ENCODE measurements around the gene PSMG2.
A peak's percentile ranks its signal among the peaks of the same experiment; 100 is the strongest.

The PSMG2 gene

GRCh38 chr18:12686100-12686499 lies 16.7 kb upstream of the PSMG2 start:
- peaks cover 7% of the 10 kb centered on the region for H3K36me3 ChIP-seq (ENCODE audit: insufficient read depth, low read length)
- no peak overlapping the region for H3K27ac ChIP-seq (ENCODE audit: low read depth, low read length)
- H3K9me3 ChIP-seq (ENCODE audit: low read length) = no peaks in the 10 kb centered on the region
- no peak overlapping the region for H3K4me3 ChIP-seq (ENCODE audit: low read depth in 1 of 2, low read length in 2 of 2)
- no peak overlapping the region for H3K9ac ChIP-seq (ENCODE audit: low read length)
- no peaks in the 10 kb centered on the region for H3K27me3 ChIP-seq (ENCODE audit: control insufficient read depth in 1 of 2, insufficient read depth in 2 of 2, low read length in 2 of 2)
- no peaks in the 10 kb centered on the region for H3K4me1 ChIP-seq (ENCODE audit: insufficient read depth, low read length)

GRCh38 chr18:12689256-12689850 lies 13.5 kb upstream of the PSMG2 start:
- Histone ChIP-seq H3K27me3 (ENCODE audit: control insufficient read depth in 1 of 2, insufficient read depth in 2 of 2, low read length in 2 of 2) (no peaks in the 10 kb centered on the region), H3K9ac (ENCODE audit: low read length) (no peak overlapping the region), H3K9me3 (ENCODE audit: low read length) (no peaks in the 10 kb centered on the region), H3K4me1 (ENCODE audit: insufficient read depth, low read length) (no peaks in the 10 kb centered on the region), H3K36me3 (ENCODE audit: insufficient read depth, low read length) (peaks cover 7% of the 10 kb centered on the region), H3K27ac (ENCODE audit: low read depth, low read length) (no peak overlapping the region), H3K4me3 (ENCODE audit: low read depth in 1 of 2, low read length in 2 of 2) (no peak overlapping the region)

- no peaks in the 10 kb centered on the region for H3K27me3 ChIP-seq (ENCODE audit: control insufficient read depth in 1 of 2, insufficient read depth in 2 of 2, low read length in 2 of 2)
- no peak overlapping the region for H3K4me3 ChIP-seq (ENCODE audit: low read depth in 1 of 2, low read length in 2 of 2)
- no peaks in the 10 kb centered on the region for H3K9me3 ChIP-seq (ENCODE audit: low read length)
- no peaks in the 10 kb centered on the region for H3K36me3 ChIP-seq (ENCODE audit: insufficient read depth, low read length)
- no peak overlapping the region for H3K27ac ChIP-seq (ENCODE audit: low read depth, low read length)
- H3K9ac ChIP-seq (ENCODE audit: low read length) = no peak overlapping the region
- no peaks in the 10 kb centered on the region for H3K4me1 ChIP-seq (ENCODE audit: insufficient read depth, low read length)
Observed at GRCh38 chr18:12692206-12692605, 10.6 kb upstream of the PSMG2 start.

GRCh38 chr18:12694032-12694431 lies 8.8 kb upstream of the PSMG2 start:
- no peaks in the 10 kb centered on the region for H3K9me3 ChIP-seq (ENCODE audit: low read length)
- H3K36me3 ChIP-seq (ENCODE audit: insufficient read depth, low read length) = peaks cover 9% of the 10 kb centered on the region
- H3K9ac ChIP-seq (ENCODE audit: low read length) = no peak overlapping the region
- H3K27ac ChIP-seq (ENCODE audit: low read depth, low read length) = no peak overlapping the region
- H3K4me3 ChIP-seq (ENCODE audit: low read depth in 1 of 2, low read length in 2 of 2) = no peak overlapping the region
- no peaks in the 10 kb centered on the region for H3K4me1 ChIP-seq (ENCODE audit: insufficient read depth, low read length)
- no peaks in the 10 kb centered on the region for H3K27me3 ChIP-seq (ENCODE audit: control insufficient read depth in 1 of 2, insufficient read depth in 2 of 2, low read length in 2 of 2)

- Histone ChIP-seq H3K4me1 (ENCODE audit: insufficient read depth, low read length) (peaks cover 23% of the 10 kb centered on the region), H3K27me3 (ENCODE audit: control insufficient read depth in 1 of 2, insufficient read depth in 2 of 2, low read length in 2 of 2) (no peaks in the 10 kb centered on the region), H3K9me3 (ENCODE audit: low read length) (no peaks in the 10 kb centered on the region), H3K4me3 (ENCODE audit: low read depth in 1 of 2, low read length in 2 of 2) (no peak overlapping the region), H3K27ac (ENCODE audit: low read depth, low read length) (no peak overlapping the region), H3K9ac (ENCODE audit: low read length) (no peak overlapping the region), H3K36me3 (ENCODE audit: insufficient read depth, low read length) (peaks cover 9% of the 10 kb centered on the region)
Observed at GRCh38 chr18:12699747-12700146, 3.1 kb upstream of the PSMG2 start.

- H3K9me3 ChIP-seq (ENCODE audit: low read length) = no peaks in the 10 kb centered on the region
- H3K4me1 ChIP-seq (ENCODE audit: insufficient read depth, low read length) = peaks cover 24% of the 10 kb centered on the region
- H3K36me3 ChIP-seq (ENCODE audit: insufficient read depth, low read length) = peaks cover 9% of the 10 kb centered on the region
- H3K4me3 ChIP-seq (ENCODE audit: low read depth in 1 of 2, low read length in 2 of 2) = peak overlapping the region; percentile 97 to 99
- H3K27me3 ChIP-seq (ENCODE audit: control insufficient read depth in 1 of 2, insufficient read depth in 2 of 2, low read length in 2 of 2) = no peaks in the 10 kb centered on the region
- H3K9ac ChIP-seq (ENCODE audit: low read length) = no peak overlapping the region
- H3K27ac ChIP-seq (ENCODE audit: low read depth, low read length) = no peak overlapping the region
Observed at GRCh38 chr18:12701161-12701560, 1.7 kb upstream of the PSMG2 start.

GRCh38 chr18:12703096-12703567 lies 290 bp downstream of the PSMG2 start:
- Histone ChIP-seq H3K27me3 (ENCODE audit: control insufficient read depth in 1 of 2, insufficient read depth in 2 of 2, low read length in 2 of 2) (no peaks in the 10 kb centered on the region), H3K4me1 (ENCODE audit: insufficient read depth, low read length) (peaks cover 24% of the 10 kb centered on the region), H3K36me3 (ENCODE audit: insufficient read depth, low read length) (peaks cover 18% of the 10 kb centered on the region), H3K9ac (ENCODE audit: low read length) (peak overlapping the region; percentile 46), H3K4me3 (ENCODE audit: low read depth in 1 of 2, low read length in 2 of 2) (peak overlapping the region; percentile 97 to 99), H3K27ac (ENCODE audit: low read depth, low read length) (peak overlapping the region; percentile 98), H3K9me3 (ENCODE audit: low read length) (no peaks in the 10 kb centered on the region)

GRCh38 chr18:12703664-12704063 lies 822 bp downstream of the PSMG2 start:
- peak overlapping the region; percentile 46 for H3K9ac ChIP-seq (ENCODE audit: low read length)
- peaks cover 13% of the 10 kb centered on the region for H3K36me3 ChIP-seq (ENCODE audit: insufficient read depth, low read length)
- peak overlapping the region; percentile 98 for H3K27ac ChIP-seq (ENCODE audit: low read depth, low read length)
- no peaks in the 10 kb centered on the region for H3K27me3 ChIP-seq (ENCODE audit: control insufficient read depth in 1 of 2, insufficient read depth in 2 of 2, low read length in 2 of 2)
- H3K4me1 ChIP-seq (ENCODE audit: insufficient read depth, low read length) = peaks cover 24% of the 10 kb centered on the region
- H3K4me3 ChIP-seq (ENCODE audit: low read depth in 1 of 2, low read length in 2 of 2) = peak overlapping the region; percentile 97 to 99
- H3K9me3 ChIP-seq (ENCODE audit: low read length) = no peaks in the 10 kb centered on the region

- H3K36me3 ChIP-seq (ENCODE audit: insufficient read depth, low read length) = peaks cover 50% of the 10 kb centered on the region
- H3K9me3 ChIP-seq (ENCODE audit: low read length) = no peaks in the 10 kb centered on the region
- no peaks in the 10 kb centered on the region for H3K4me1 ChIP-seq (ENCODE audit: insufficient read depth, low read length)
- H3K27ac ChIP-seq (ENCODE audit: low read depth, low read length) = no peak overlapping the region
- H3K4me3 ChIP-seq (ENCODE audit: low read depth in 1 of 2, low read length in 2 of 2) = no peak overlapping the region
- no peak overlapping the region for H3K9ac ChIP-seq (ENCODE audit: low read length)
- H3K27me3 ChIP-seq (ENCODE audit: control insufficient read depth in 1 of 2, insufficient read depth in 2 of 2, low read length in 2 of 2) = no peaks in the 10 kb centered on the region
Observed at GRCh38 chr18:12711446-12711845, 8.6 kb downstream of the PSMG2 start.

- H3K27ac ChIP-seq (ENCODE audit: low read depth, low read length) = no peak overlapping the region
- no peaks in the 10 kb centered on the region for H3K9me3 ChIP-seq (ENCODE audit: low read length)
- no peak overlapping the region for H3K4me3 ChIP-seq (ENCODE audit: low read depth in 1 of 2, low read length in 2 of 2)
- no peaks in the 10 kb centered on the region for H3K4me1 ChIP-seq (ENCODE audit: insufficient read depth, low read length)
- peaks cover 42% of the 10 kb centered on the region for H3K36me3 ChIP-seq (ENCODE audit: insufficient read depth, low read length)
- H3K27me3 ChIP-seq (ENCODE audit: control insufficient read depth in 1 of 2, insufficient read depth in 2 of 2, low read length in 2 of 2) = no peaks in the 10 kb centered on the region
- no peak overlapping the region for H3K9ac ChIP-seq (ENCODE audit: low read length)
Observed at GRCh38 chr18:12721495-12722275, 18.8 kb downstream of the PSMG2 start.

GRCh38 chr18:12722731-12723130 lies 19.9 kb downstream of the PSMG2 start:
- Histone ChIP-seq H3K27me3 (ENCODE audit: control insufficient read depth in 1 of 2, insufficient read depth in 2 of 2, low read length in 2 of 2) (no peaks in the 10 kb centered on the region), H3K9ac (ENCODE audit: low read length) (no peak overlapping the region), H3K27ac (ENCODE audit: low read depth, low read length) (no peak overlapping the region), H3K4me1 (ENCODE audit: insufficient read depth, low read length) (no peaks in the 10 kb centered on the region), H3K9me3 (ENCODE audit: low read length) (no peaks in the 10 kb centered on the region), H3K36me3 (ENCODE audit: insufficient read depth, low read length) (peaks cover 36% of the 10 kb centered on the region), H3K4me3 (ENCODE audit: low read depth in 1 of 2, low read length in 2 of 2) (no peak overlapping the region)

GRCh38 chr18:12726331-12726730 lies 23.5 kb downstream of the PSMG2 start:
- H3K27me3 ChIP-seq (ENCODE audit: control insufficient read depth in 1 of 2, insufficient read depth in 2 of 2, low read length in 2 of 2) = no peaks in the 10 kb centered on the region
- H3K9ac ChIP-seq (ENCODE audit: low read length) = no peak overlapping the region
- no peak overlapping the region for H3K4me3 ChIP-seq (ENCODE audit: low read depth in 1 of 2, low read length in 2 of 2)
- no peak overlapping the region for H3K27ac ChIP-seq (ENCODE audit: low read depth, low read length)
- no peaks in the 10 kb centered on the region for H3K9me3 ChIP-seq (ENCODE audit: low read length)
- H3K4me1 ChIP-seq (ENCODE audit: insufficient read depth, low read length) = no peaks in the 10 kb centered on the region
- peaks cover 27% of the 10 kb centered on the region for H3K36me3 ChIP-seq (ENCODE audit: insufficient read depth, low read length)

All from muscle layer of colon (tissue), 2 donors.